Fibroblast of lung (primary cell): ENCODE measurements around the gene CYP26B1.

Source experiments
- CTCF ChIP-seq, 2 donors: IDR thresholded peaks in 1 of 2; conservative IDR thresholded peaks in 1 of 2; 1 replicate in 1 of 2; 2 replicates in 1 of 2; pipeline ENCODE4 v1.5.1; 2011 to 2012; ENCODE audit warnings: low read length in 2 of 2, control low read depth in 1 of 2, inconsistent platforms in 1 of 2, low read depth in 1 of 2, mild to moderate bottlenecking in 1 of 2
- EZH2 ChIP-seq: IDR thresholded peaks from 2 replicates; pipeline ENCODE4 v1.5.1; 2012; ENCODE audit warnings: low read length, control low read depth, mild to moderate bottlenecking; ENCODE audit errors: missing control alignments

GRCh38 chr2:72172478-72172877 lies 24.8 kb upstream of the CYP26B1 start:
- TF ChIP-seq CTCF (conservative IDR thresholded peaks at IDR 0.05 in 1 of 2, IDR thresholded peaks at IDR 0.05 in 1 of 2; ENCODE audit: low read depth in 1 of 2, low read length in 2 of 2) = no peak
- no peak for TF ChIP-seq EZH2
